H1 (cell line): Measurements from ENCODE around the gene GDAP2.

ENCODE experiments used
- POLR2AphosphoS5 ChIP-seq: IDR thresholded peaks from 2 replicates; pipeline ENCODE4 v1.6.1; 2011; ENCODE audit warnings: low read depth, low read length
- RAD21 ChIP-seq, 2 experiments: IDR thresholded peaks in 1 of 2; conservative IDR thresholded peaks in 1 of 2; 2 replicates each; pipeline ENCODE4 v1.6.1; 2011; ENCODE audit warnings: low read depth in 2 of 2, low read length in 2 of 2, improper control_type of control experiment in 1 of 2, inconsistent platforms in 1 of 2, mild to moderate bottlenecking in 1 of 2, moderate library complexity in 1 of 2
- SP2 ChIP-seq: IDR thresholded peaks from 2 replicates; pipeline ENCODE4 v1.6.1; 2012; ENCODE audit warnings: mild to moderate bottlenecking, low read length, inconsistent platforms
- TF ChIP-seq, protein P1 (sequence below), 3 experiments: IDR thresholded peaks; 1 replicate in 2 of 3; 2 replicates in 1 of 3; pipeline versions ENCODE4 v1.5.1 to v1.6.1; 2011; ENCODE audit warnings: low read length in 3 of 3, mild to moderate bottlenecking in 3 of 3, inconsistent platforms in 2 of 3, low read depth in 1 of 3, moderate library complexity in 1 of 3; ENCODE audit not compliant: insufficient read depth in 1 of 3; ENCODE audit errors: control extremely low read depth in 1 of 3

DNA sequence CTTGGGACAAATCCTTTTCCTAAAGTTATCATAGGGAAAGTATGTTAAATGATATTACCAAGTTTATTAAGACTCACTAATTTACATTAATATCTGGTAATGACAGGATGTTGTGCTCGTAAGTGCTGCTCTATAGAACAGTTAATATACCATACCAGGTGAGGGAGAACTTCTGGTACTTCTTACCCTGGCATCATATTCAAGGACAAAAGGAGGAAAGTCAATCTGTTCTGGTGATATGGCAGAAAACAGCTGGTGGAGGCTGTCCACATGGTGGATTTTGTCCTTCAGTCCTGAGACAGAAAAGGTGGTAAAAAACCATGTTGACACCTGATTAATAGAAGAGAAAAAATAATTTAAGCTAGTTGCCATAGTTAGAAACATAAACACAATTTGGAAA lies 51.6 kb downstream of the GDAP2 start:
- TF ChIP-seq RAD21 (IDR thresholded peaks at IDR 0.05 in 1 of 2, conservative IDR thresholded peaks at IDR 0.05 in 1 of 2; ENCODE audit: low read depth in 2 of 2, low read length in 2 of 2) (no peak), POLR2AphosphoS5 (no peak), SP2 (no peak)
- TF ChIP-seq, protein P1, sequence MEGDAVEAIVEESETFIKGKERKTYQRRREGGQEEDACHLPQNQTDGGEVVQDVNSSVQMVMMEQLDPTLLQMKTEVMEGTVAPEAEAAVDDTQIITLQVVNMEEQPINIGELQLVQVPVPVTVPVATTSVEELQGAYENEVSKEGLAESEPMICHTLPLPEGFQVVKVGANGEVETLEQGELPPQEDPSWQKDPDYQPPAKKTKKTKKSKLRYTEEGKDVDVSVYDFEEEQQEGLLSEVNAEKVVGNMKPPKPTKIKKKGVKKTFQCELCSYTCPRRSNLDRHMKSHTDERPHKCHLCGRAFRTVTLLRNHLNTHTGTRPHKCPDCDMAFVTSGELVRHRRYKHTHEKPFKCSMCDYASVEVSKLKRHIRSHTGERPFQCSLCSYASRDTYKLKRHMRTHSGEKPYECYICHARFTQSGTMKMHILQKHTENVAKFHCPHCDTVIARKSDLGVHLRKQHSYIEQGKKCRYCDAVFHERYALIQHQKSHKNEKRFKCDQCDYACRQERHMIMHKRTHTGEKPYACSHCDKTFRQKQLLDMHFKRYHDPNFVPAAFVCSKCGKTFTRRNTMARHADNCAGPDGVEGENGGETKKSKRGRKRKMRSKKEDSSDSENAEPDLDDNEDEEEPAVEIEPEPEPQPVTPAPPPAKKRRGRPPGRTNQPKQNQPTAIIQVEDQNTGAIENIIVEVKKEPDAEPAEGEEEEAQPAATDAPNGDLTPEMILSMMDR (IDR thresholded peaks at IDR 0.05; ENCODE audit: control extremely low read depth in 1 of 3, insufficient read depth in 1 of 3, low read depth in 1 of 3, low read length in 3 of 3): no peak
